NCI-H748 treated with DMSO at 0.1 percent for 48 hours (cell line): ENCODE results near the gene RAP2A.

Experiments used
- DNase-seq: peaks from one replicate; lab custom pipeline; 2025; lab: John Stamatoyannopoulos, UW

The RAP2A gene

GRCh38 chr13:97433727-97434396 is at the start of gene RAP2A:
Gene RAP2A (plus strand): TSS chr13:97434169. CDS start chr13:97434471, 302 bp downstream.
- DNase-seq: peak; percentile 70

- DNase-seq: no peak
These were observed 49.6 kb upstream of the RAP2A start for GRCh38 chr13:97384371-97384770.

- no peak for DNase-seq
These were observed 48.8 kb upstream of the RAP2A start for GRCh38 chr13:97385146-97385545.

GRCh38 chr13:97385854-97386253 is 48.1 kb upstream of the RAP2A start:
- no peak for DNase-seq

- DNase-seq: no peak
These were observed 47.0 kb upstream of the RAP2A start for GRCh38 chr13:97386801-97387484.

- DNase-seq: no peak
These were observed 46.5 kb upstream of the RAP2A start for GRCh38 chr13:97387485-97387839.

- no peak for DNase-seq
These were observed 46.1 kb upstream of the RAP2A start for GRCh38 chr13:97387890-97388289.

GRCh38 chr13:97388373-97388772 is 45.6 kb upstream of the RAP2A start:
- DNase-seq: no peak

- DNase-seq: no peak
These were observed 42.9 kb upstream of the RAP2A start for GRCh38 chr13:97390941-97391600.

- no peak for DNase-seq
These were observed 41.9 kb upstream of the RAP2A start for GRCh38 chr13:97392020-97392419.

GRCh38 chr13:97394542-97394941 is 39.4 kb upstream of the RAP2A start:
- no peak for DNase-seq

GRCh38 chr13:97395447-97396136 is 38.4 kb upstream of the RAP2A start:
- no peak for DNase-seq

GRCh38 chr13:97397267-97397666 is 36.7 kb upstream of the RAP2A start:
- DNase-seq: no peak

GRCh38 chr13:97401421-97401820 is 32.5 kb upstream of the RAP2A start:
- no peak for DNase-seq

GRCh38 chr13:97403893-97404750 is 29.8 kb upstream of the RAP2A start:
- no peak for DNase-seq

- DNase-seq: no peak
These were observed 26.4 kb upstream of the RAP2A start for GRCh38 chr13:97407540-97407939.

- no peak for DNase-seq
These were observed 25.0 kb upstream of the RAP2A start for GRCh38 chr13:97408938-97409337.

GRCh38 chr13:97411984-97412383 is 22.0 kb upstream of the RAP2A start:
- DNase-seq: no peak

- no peak for DNase-seq
These were observed 20.3 kb upstream of the RAP2A start for GRCh38 chr13:97413694-97414093.

GRCh38 chr13:97414392-97414791 is 19.6 kb upstream of the RAP2A start:
- DNase-seq: no peak

GRCh38 chr13:97417698-97418097 is 16.3 kb upstream of the RAP2A start:
- no peak for DNase-seq
